H1 (cell line): ENCODE data around the gene MCC. TPM values are rescaled to one million over a fixed set of nuclear protein-coding genes. Genes with fewer than 3 reads are reported as not detected.

ENCODE experiments used
- CTCF ChIA-PET: fragments of 300-600 bp; sonication (Branson Sonifier 250); formaldehyde crosslinking; loops from one replicate; lab custom pipeline; 2021; ENCODE audit not compliant: partially characterized antibody; lab: Charles Lee
- POLR2A ChIA-PET: fragments of 300-600 bp; sonication (Branson Sonifier 250); formaldehyde crosslinking; loops from one replicate; lab custom pipeline; 2021; ENCODE audit warnings: inconsistent platforms; ENCODE audit not compliant: partially characterized antibody; lab: Charles Lee
- DNase-seq, 2 experiments: peaks; one replicate each; pipeline versions ENCODE4 v3.0.0 to v3.0.0-alpha.2; 2010 to 2022; ENCODE audit warnings: low spot score in 2 of 2, low read depth in 1 of 2, mixed read lengths in 1 of 2
- FAIRE-seq: peaks from 2 replicates; lab custom pipeline; 2011; peaks lifted over from hg19 to GRCh38; lab: Jason Lieb, UNC
- H2AFZ ChIP-seq: 2 replicates; pipeline ENCODE4 v1.8.1; 2012; ENCODE audit warnings: low read length, inconsistent platforms
- H2AK5ac ChIP-seq: 2 replicates; pipeline ENCODE4 v1.6.1; 2013; ENCODE audit warnings: low read depth, low read length
- H2BK120ac ChIP-seq: replicated peaks from 2 replicates; pipeline ENCODE3; 2013; ENCODE audit warnings: low read depth, low read length, inconsistent platforms
- H2BK12ac ChIP-seq: 2 replicates; pipeline ENCODE4 v1.6.1; 2013; ENCODE audit warnings: low read depth, low read length
- H2BK15ac ChIP-seq: 2 replicates; pipeline ENCODE4 v1.6.1; 2013; ENCODE audit warnings: low read length
- H2BK20ac ChIP-seq: 2 replicates; pipeline ENCODE4 v1.6.1; 2013; ENCODE audit warnings: low read length
- H2BK5ac ChIP-seq: 2 replicates; pipeline ENCODE4 v1.6.1; 2013; ENCODE audit warnings: low read depth, low read length
- H3K14ac ChIP-seq: 2 replicates; pipeline ENCODE4 v1.6.1; 2013; ENCODE audit warnings: inconsistent platforms; ENCODE audit not compliant: insufficient read length
- H3K18ac ChIP-seq: 2 replicates; pipeline ENCODE4 v1.6.1; 2013; ENCODE audit warnings: low read length; ENCODE audit errors: extremely low read depth
- H3K23ac ChIP-seq: 2 replicates; pipeline ENCODE4 v1.6.1; 2013; ENCODE audit warnings: inconsistent platforms; ENCODE audit not compliant: insufficient read length
- H3K23me2 ChIP-seq: 2 replicates; pipeline ENCODE4 v1.6.1; 2013; ENCODE audit warnings: low read depth, low read length
- H3K27ac ChIP-seq: 2 replicates; pipeline ENCODE4 v1.6.1; 2011; ENCODE audit warnings: low read depth, low read length, inconsistent platforms
- H3K27me3 ChIP-seq, 4 experiments: replicated peaks in 1 of 4; 1 replicate in 1 of 4; 2 replicates in 3 of 4; pipeline versions ENCODE4 v1.6.1 to v1.8.1; 2011 to 2013; ENCODE audit warnings: low read length in 3 of 4, mild to moderate bottlenecking in 3 of 4, inconsistent platforms in 2 of 4, mixed read lengths in 2 of 4, moderate library complexity in 1 of 4; ENCODE audit not compliant: control insufficient read depth in 3 of 4, insufficient read depth in 3 of 4; ENCODE audit errors: extremely low read depth in 1 of 4
- H3K36me3 ChIP-seq, 4 experiments: 2 replicates each; pipeline versions ENCODE4 v1.6.1 to v1.8.1; 2011 to 2013; ENCODE audit warnings: mild to moderate bottlenecking in 4 of 4, low read length in 3 of 4, moderate library complexity in 2 of 4, control low read depth in 1 of 4, inconsistent platforms in 1 of 4; ENCODE audit not compliant: insufficient read depth in 4 of 4, control insufficient read depth in 2 of 4
- H3K4ac ChIP-seq: replicated peaks from 2 replicates; pipeline ENCODE3; 2013; ENCODE audit warnings: low read length, low read depth, mixed read lengths, inconsistent platforms; ENCODE audit not compliant: insufficient read length
- H3K4me1 ChIP-seq, 4 experiments: replicated peaks in 1 of 4; 1 replicate in 1 of 4; 2 replicates in 3 of 4; pipeline versions ENCODE4 v1.6.1 to v1.8.1; 2011 to 2013; ENCODE audit warnings: low read length in 3 of 4, inconsistent platforms in 2 of 4, mixed read lengths in 1 of 4; ENCODE audit not compliant: insufficient read depth in 4 of 4, control insufficient read depth in 3 of 4
- H3K4me2 ChIP-seq, 2 experiments: 2 replicates each; pipeline versions ENCODE4 v1.6.1 to v1.8.1; 2011 to 2013; ENCODE audit warnings: low read depth in 2 of 2, low read length in 2 of 2, control low read depth in 1 of 2, inconsistent platforms in 1 of 2, mild to moderate bottlenecking in 1 of 2; ENCODE audit not compliant: insufficient read depth in 1 of 2
- H3K4me3 ChIP-seq, 4 experiments: fragments of 200-600, 300-600 bp in 1 of 4; sonication (generic), shearing (Covaris generic), sonication (Bioruptor Twin) in 1 of 4; 2 replicates each; pipeline versions ENCODE4 v1.5.1 to v1.8.1; 2011 to 2016; ENCODE audit warnings: low read length in 4 of 4, low read depth in 3 of 4, control low read depth in 2 of 4, inconsistent platforms in 2 of 4, mild to moderate bottlenecking in 2 of 4, mixed read lengths in 1 of 4, moderate library complexity in 1 of 4; ENCODE audit not compliant: insufficient read depth in 2 of 4; ENCODE audit errors: extremely low read depth in 1 of 4
- H3K56ac ChIP-seq: replicated peaks from 2 replicates; pipeline ENCODE3; 2013; ENCODE audit warnings: low read depth, mild to moderate bottlenecking, mixed read lengths, low read length, inconsistent platforms; ENCODE audit not compliant: insufficient read length
- H3K79me1 ChIP-seq: 2 replicates; pipeline ENCODE4 v1.6.1; 2013; ENCODE audit warnings: low read depth, low read length, control low read depth
- H3K79me2 ChIP-seq, 2 experiments: 2 replicates each; pipeline versions ENCODE4 v1.6.1 to v1.8.1; 2012 to 2013; ENCODE audit warnings: low read length in 2 of 2, mild to moderate bottlenecking in 2 of 2, inconsistent platforms in 1 of 2; ENCODE audit not compliant: insufficient read depth in 2 of 2, control insufficient read depth in 1 of 2
- H3K9ac ChIP-seq, 4 experiments: replicated peaks in 1 of 4; 1 replicate in 1 of 4; 2 replicates in 3 of 4; pipeline versions ENCODE4 v1.6.1 to v1.8.1; 2011 to 2013; ENCODE audit warnings: low read depth in 3 of 4, low read length in 3 of 4, control low read depth in 2 of 4, mild to moderate bottlenecking in 2 of 4, moderate library complexity in 2 of 4, inconsistent platforms in 1 of 4; ENCODE audit errors: extremely low read depth in 1 of 4
- H3K9me3 ChIP-seq, 2 experiments: 2 replicates each; pipeline versions ENCODE4 v1.6.1 to v1.8.1; 2012 to 2013; ENCODE audit warnings: mild to moderate bottlenecking in 2 of 2, moderate library complexity in 2 of 2, control low read depth in 1 of 2, inconsistent platforms in 1 of 2, low read depth in 1 of 2, low read length in 1 of 2, mixed read lengths in 1 of 2; ENCODE audit not compliant: insufficient read depth in 2 of 2
- H4K20me1 ChIP-seq, 2 experiments: replicated peaks in 1 of 2; 2 replicates each; pipeline versions ENCODE3 to v1.8.1; 2011 to 2013; ENCODE audit warnings: inconsistent platforms in 2 of 2, low read length in 2 of 2, mild to moderate bottlenecking in 1 of 2; ENCODE audit not compliant: insufficient read depth in 2 of 2, control insufficient read depth in 1 of 2
- H4K5ac ChIP-seq: 2 replicates; pipeline ENCODE4 v1.6.1; 2013; ENCODE audit warnings: low read length, low read depth, mixed read lengths, inconsistent platforms; ENCODE audit not compliant: insufficient read length
- H4K8ac ChIP-seq: 2 replicates; pipeline ENCODE4 v1.8.0; 2013; ENCODE audit warnings: mild to moderate bottlenecking, moderate library complexity, low read length, inconsistent platforms; ENCODE audit not compliant: insufficient read depth; ENCODE audit errors: extremely low read depth
- H4K91ac ChIP-seq: replicated peaks from 2 replicates; pipeline ENCODE3; 2013; ENCODE audit warnings: low read length, mixed read lengths, inconsistent platforms; ENCODE audit not compliant: insufficient read length
- ASH2L ChIP-seq: fragments of 200-600, 300-600 bp; sonication (generic); IDR thresholded peaks from one replicate; pipeline ENCODE4 v1.7.1; 2017; ENCODE audit warnings: low read length
- CHD2 ChIP-seq: IDR thresholded peaks from 2 replicates; pipeline ENCODE4 v1.6.1; 2012; ENCODE audit warnings: low read length, improper control_type of control experiment
- RBBP5 ChIP-seq: IDR thresholded peaks from 2 replicates; pipeline ENCODE4 v1.7.1; 2012; ENCODE audit warnings: low read depth, mild to moderate bottlenecking, inconsistent platforms, low read length, moderate library complexity, borderline replicate concordance
- RNF2 ChIP-seq: fragments of 200-900, 300-1000 bp; sonication (generic); IDR thresholded peaks from 2 replicates; pipeline ENCODE4 v1.7.1; 2016; ENCODE audit warnings: borderline replicate concordance, low read depth, mild to moderate bottlenecking, antibody characterized with exemption, low read length; ENCODE audit not compliant: poor library complexity, severe bottlenecking; ENCODE audit errors: missing control alignments
- RXRA ChIP-seq: IDR thresholded peaks from 2 replicates; pipeline ENCODE4 v1.6.1; 2011; ENCODE audit warnings: low read depth, mild to moderate bottlenecking, low read length, moderate library complexity; ENCODE audit not compliant: insufficient read depth
- SP1 ChIP-seq: IDR thresholded peaks from 2 replicates; pipeline ENCODE4 v1.6.1; 2011; ENCODE audit warnings: low read depth, low read length
- ZNF274 ChIP-seq: IDR thresholded peaks from 2 replicates; pipeline ENCODE4 v1.7.0; 2012; ENCODE audit warnings: low read length, borderline replicate concordance; ENCODE audit errors: extremely low read depth
- WGBS, 2 experiments: shearing (Covaris generic) in 1 of 2; methylation state at CpG; one replicate each; pipeline versions ENCODE4 v1.1.6 to v1.1.7; 2013 to 2015; ENCODE audit warnings: low lambda C conversion rate in 2 of 2, mixed read lengths in 2 of 2, inconsistent platforms in 1 of 2, low coverage in 1 of 2, missing lambda C conversion rate in 1 of 2; ENCODE audit not compliant: insufficient replicate concordance in 2 of 2, insufficient coverage in 1 of 2, insufficient read length in 1 of 2; ENCODE audit errors: extremely low coverage in 1 of 2, missing lambda C conversion rate in 1 of 2; 5-methylcytosine and 5-hydroxymethylcytosine counted together
- polyA plus RNA-seq, 7 experiments: library from polyadenylated mRNA; depleted of rRNA in 3 of 7; stranded (reverse) in 5 of 7; unstranded in 2 of 7; fragments of >200 nt in 5 of 7; fragments of 200-250 nt in 2 of 7; gene quantifications; 1 replicate in 5 of 7; 2 replicates in 1 of 7; 4 replicates in 1 of 7; pipeline versions ENCODE4 v1.2.1 to v1.2.3, GENCODE V29; 2011 to 2013; ENCODE audit warnings: missing spikeins in 2 of 7, mixed read lengths in 2 of 7
- total RNA-seq: library from RNA; stranded (reverse); fragmentation: NEBNext Ultra II Directional; extraction: Animal tissue kit (Norgen Biotek cat#: 25700); gene quantifications from 2 replicates; pipeline ENCODE4 v1.2.1, GENCODE V29; 2021
- TF ChIP-seq, protein P1 (sequence below), 3 experiments: IDR thresholded peaks; 1 replicate in 2 of 3; 2 replicates in 1 of 3; pipeline versions ENCODE4 v1.5.1 to v1.6.1; 2011; ENCODE audit warnings: low read length in 3 of 3, mild to moderate bottlenecking in 3 of 3, inconsistent platforms in 2 of 3, low read depth in 1 of 3, moderate library complexity in 1 of 3; ENCODE audit not compliant: insufficient read depth in 1 of 3; ENCODE audit errors: control extremely low read depth in 1 of 3

MCC gene
- total and polyA plus RNA-seq, 2 of the 8 experiments (the other 6 are each of a cell fraction or from before 2014, with no cell fraction given), result 2.6 to 18.3 TPM

- POLR2A ChIA-PET, result interaction anchor here (1.5 kb wide), 1 partner anchor 26 kb away, joined by 3 read pairs; no protein-coding TSS in a partner anchor
- no peak overlapping the region for H4K8ac ChIP-seq
- H3K9me3 ChIP-seq, result no peaks in the 10 kb centered on the region
- H3K23me2 ChIP-seq, result no peaks in the 10 kb centered on the region
- H2BK120ac ChIP-seq, result no peak overlapping the region
- no peak overlapping the region for H2BK15ac ChIP-seq
- peaks cover 0 to 8% of the 10 kb centered on the region in 2 experiments for H4K20me1 ChIP-seq
- no peak overlapping the region for H3K18ac ChIP-seq
- H3K79me2 ChIP-seq, result peaks cover 0 to 22% of the 10 kb centered on the region in 2 experiments; a peak in 3 of 4 replicates
- H3K79me1 ChIP-seq, result no peaks in the 10 kb centered on the region
- TF ChIP-seq SP1, result no peak
- TF ChIP-seq ASH2L, result no peak
- TF ChIP-seq RNF2, result no peak
- no peak for TF ChIP-seq CHD2
- no peak for TF ChIP-seq RBBP5
- TF ChIP-seq ZNF274, result no peak
- TF ChIP-seq, protein P1, sequence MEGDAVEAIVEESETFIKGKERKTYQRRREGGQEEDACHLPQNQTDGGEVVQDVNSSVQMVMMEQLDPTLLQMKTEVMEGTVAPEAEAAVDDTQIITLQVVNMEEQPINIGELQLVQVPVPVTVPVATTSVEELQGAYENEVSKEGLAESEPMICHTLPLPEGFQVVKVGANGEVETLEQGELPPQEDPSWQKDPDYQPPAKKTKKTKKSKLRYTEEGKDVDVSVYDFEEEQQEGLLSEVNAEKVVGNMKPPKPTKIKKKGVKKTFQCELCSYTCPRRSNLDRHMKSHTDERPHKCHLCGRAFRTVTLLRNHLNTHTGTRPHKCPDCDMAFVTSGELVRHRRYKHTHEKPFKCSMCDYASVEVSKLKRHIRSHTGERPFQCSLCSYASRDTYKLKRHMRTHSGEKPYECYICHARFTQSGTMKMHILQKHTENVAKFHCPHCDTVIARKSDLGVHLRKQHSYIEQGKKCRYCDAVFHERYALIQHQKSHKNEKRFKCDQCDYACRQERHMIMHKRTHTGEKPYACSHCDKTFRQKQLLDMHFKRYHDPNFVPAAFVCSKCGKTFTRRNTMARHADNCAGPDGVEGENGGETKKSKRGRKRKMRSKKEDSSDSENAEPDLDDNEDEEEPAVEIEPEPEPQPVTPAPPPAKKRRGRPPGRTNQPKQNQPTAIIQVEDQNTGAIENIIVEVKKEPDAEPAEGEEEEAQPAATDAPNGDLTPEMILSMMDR (IDR thresholded peaks at IDR 0.05; ENCODE audit: control extremely low read depth in 1 of 3, insufficient read depth in 1 of 3, low read depth in 1 of 3, low read length in 3 of 3), result no peak
- TF ChIP-seq RXRA, result no peak
- TF ChIP-seq, all 59 proteins: peak for 0
- Histone ChIP-seq H3K4ac (no peak overlapping the region), H2AFZ (no peak overlapping the region), H3K4me3 (no peak overlapping the region), H2AK5ac (no peak overlapping the region), H3K14ac (no peak overlapping the region), H4K5ac (no peak overlapping the region), H3K27me3 (no peaks in the 10 kb centered on the region), H2BK12ac (no peak overlapping the region), H3K4me2 (no peak overlapping the region), H3K23ac (no peak overlapping the region), H2BK20ac (no peak overlapping the region), H3K27ac (no peak overlapping the region), H2BK5ac (no peak overlapping the region), H3K9ac (no peak overlapping the region), H3K56ac (no peak overlapping the region), H4K91ac (no peak overlapping the region), H3K36me3 (peaks cover 3 to 68% (median 27%) of the 10 kb centered on the region in 4 experiments), H3K4me1 (no peaks in the 10 kb centered on the region; a peak in 1 of 7 replicates)
- 96% methylated on average over 5 of the region's 5 CpGs; no CpG with 5 or more reads in 1 of the 2 experiments for WGBS, 2 experiments
- no peak for DNase-seq
- CTCF ChIA-PET, result interaction anchor here (1.1 kb wide), 2 partner anchors 15 to 17 kb away, joined by 3 to 4 read pairs; no protein-coding TSS in a partner anchor
- FAIRE-seq, result no peak
Observed at GRCh38 chr5:113002423-113002822, 485.8 kb downstream of the MCC start.
